CD4-positive, CD25-positive, alpha-beta regulatory T cell (primary cell): Measurements from ENCODE around the gene ARHGEF40. TPM values are rescaled to one million over a fixed set of nuclear protein-coding genes. Genes with fewer than 3 reads are reported as not detected.
A peak's percentile ranks its signal among the peaks of the same experiment; 100 is the strongest.

ENCODE experiments used
- ATAC-seq, 2 donors: fragments of 150-1000 bp; cut with Tn5 transposase; one replicate each; pipeline ENCODE4 v1.10.0; 2021; ENCODE audit warnings: low read depth in 2 of 2, moderate number of reproducible peaks in 2 of 2, moderate library complexity in 1 of 2
- DNase-seq, 3 donors: peaks; one replicate each; pipeline versions ENCODE4 v3.0.0 to v3.0.0-alpha.2; 2012 to 2022; ENCODE audit warnings: mixed read lengths in 1 of 3
- H3K27ac ChIP-seq: one replicate; pipeline ENCODE4 v1.7.0; 2013; ENCODE audit warnings: mild to moderate bottlenecking, low read length; ENCODE audit not compliant: insufficient read depth, poor library complexity, severe bottlenecking
- H3K27me3 ChIP-seq: one replicate; pipeline ENCODE4 v1.7.0; 2013; ENCODE audit warnings: low read length; ENCODE audit not compliant: control insufficient read depth, insufficient read depth
- H3K36me3 ChIP-seq: one replicate; pipeline ENCODE4 v1.7.0; 2013; ENCODE audit warnings: mild to moderate bottlenecking, low read length, moderate library complexity; ENCODE audit not compliant: control insufficient read depth, insufficient read depth
- H3K4me1 ChIP-seq: 2 replicates; pipeline ENCODE4 v1.7.0; 2013; ENCODE audit warnings: mild to moderate bottlenecking, low read length; ENCODE audit not compliant: insufficient read depth, control insufficient read depth, poor library complexity, severe bottlenecking
- H3K4me3 ChIP-seq: one replicate; pipeline ENCODE4 v1.7.0; 2013; ENCODE audit warnings: low read depth, mild to moderate bottlenecking, low read length, moderate library complexity
- H3K9me3 ChIP-seq, 2 experiments: 1 replicate in 1 of 2; 2 replicates in 1 of 2; pipeline ENCODE4 v1.7.0; 2013; ENCODE audit warnings: low read length in 2 of 2, mild to moderate bottlenecking in 1 of 2, moderate library complexity in 1 of 2; ENCODE audit not compliant: control insufficient read depth in 2 of 2
- H3K27ac Mint-ChIP-seq, 3 donors: one replicate each; pipeline ENCODE4 v1.8.0; 2020 to 2022; ENCODE audit warnings: mild to moderate bottlenecking in 3 of 3, mixed read lengths in 3 of 3, moderate library complexity in 2 of 3
- H3K27me3 Mint-ChIP-seq: one replicate; pipeline ENCODE4 v1.8.0; 2022; ENCODE audit warnings: mild to moderate bottlenecking, mixed read lengths
- H3K36me3 Mint-ChIP-seq: one replicate; pipeline ENCODE4 v1.8.0; 2020; ENCODE audit warnings: mixed read lengths
- H3K4me1 Mint-ChIP-seq, 4 donors: one replicate each; pipeline ENCODE4 v1.8.0; 2020 to 2022; ENCODE audit warnings: mixed read lengths in 4 of 4, mild to moderate bottlenecking in 1 of 4
- H3K4me3 Mint-ChIP-seq, 4 donors: one replicate each; pipeline ENCODE4 v1.8.0; 2020 to 2022; ENCODE audit warnings: mild to moderate bottlenecking in 4 of 4, mixed read lengths in 4 of 4, moderate library complexity in 3 of 4
- H3K9me3 Mint-ChIP-seq, 7 donors: one replicate each; pipeline ENCODE4 v1.8.0; 2020 to 2022; ENCODE audit warnings: mixed read lengths in 7 of 7, mild to moderate bottlenecking in 3 of 7, moderate library complexity in 2 of 7
- polyA plus RNA-seq, 4 donors: library from polyadenylated mRNA; unstranded; fragments of 300-500 nt; fragmentation: Illumina TruSeq; gene quantifications; one replicate each; pipeline ENCODE4 v1.2.3, GENCODE V29; 2021
- total RNA-seq: library from RNA; stranded (reverse); gene quantifications from one replicate; pipeline ENCODE4 v1.2.3, GENCODE V29; 2022

Gene ARHGEF40
- total and polyA plus RNA-seq, 5 donors from 2014 or later, result 0.07 to 7.4 (median 0.64) TPM; not detected in 2

GRCh38 chr14:21090194-21090939, 20.3 kb downstream of the ARHGEF40 start:
- Mint-ChIP-seq H3K27ac (peak overlapping the region in 2 of 3 donors; percentile 56 to 95), H3K4me1 (peaks cover 6 to 33% (median 23%) of the 10 kb centered on the region in 4 donors), H3K9me3 (no peaks in the 10 kb centered on the region), H3K27me3 (peaks cover 6% of the 10 kb centered on the region), H3K36me3 (peaks cover 3% of the 10 kb centered on the region), H3K4me3 (no peak overlapping the region)
- no peak for ATAC-seq
- Histone ChIP-seq H3K9me3 (no peaks in the 10 kb centered on the region), H3K27me3 (no peaks in the 10 kb centered on the region), H3K4me1 (peaks cover 22% of the 10 kb centered on the region), H3K4me3 (no peak overlapping the region), H3K36me3 (no peaks in the 10 kb centered on the region), H3K27ac (no peak overlapping the region)
- DNase-seq, result no peak

DNA sequence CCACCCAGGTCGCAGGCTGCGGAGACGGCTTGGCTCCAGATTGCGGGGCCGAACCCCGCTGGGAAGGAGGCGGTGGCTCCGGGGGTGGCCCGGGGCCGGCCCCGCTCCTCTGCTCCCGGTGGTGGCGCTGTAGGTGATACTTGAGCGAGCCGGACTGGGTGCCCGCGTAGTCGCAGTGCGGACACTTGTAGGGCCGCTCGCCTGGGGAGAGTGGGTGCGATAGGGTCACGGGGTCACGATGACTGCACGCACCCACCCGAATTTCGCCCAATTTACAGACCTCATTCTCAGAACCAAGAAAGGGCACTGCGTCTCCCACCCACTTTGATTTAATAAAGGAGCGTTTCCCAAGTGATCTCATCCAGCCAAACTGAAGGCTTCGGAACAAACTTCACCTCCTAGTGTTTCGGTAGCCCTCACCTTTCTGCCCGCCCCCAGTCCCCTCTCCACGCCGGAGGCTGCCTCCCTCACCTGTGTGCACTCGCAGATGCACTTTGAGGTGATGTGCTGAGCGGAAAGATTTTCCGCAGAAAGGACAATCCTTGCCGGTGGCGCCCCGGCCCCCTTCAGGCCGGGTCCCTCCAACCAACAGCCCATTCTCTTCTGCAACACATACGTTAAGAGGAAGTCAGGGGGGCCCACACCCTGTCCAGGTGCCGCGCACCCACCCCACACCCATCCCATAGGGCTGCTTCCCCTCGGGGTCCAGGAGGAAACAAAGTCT, 21.0 kb downstream of the ARHGEF40 start:
- H3K4me3 Mint-ChIP-seq, result no peak overlapping the region
- Histone ChIP-seq H3K36me3 (no peaks in the 10 kb centered on the region), H3K27ac (no peak overlapping the region), H3K4me3 (no peak overlapping the region), H3K4me1 (peaks cover 22% of the 10 kb centered on the region), H3K9me3 (no peaks in the 10 kb centered on the region), H3K27me3 (no peaks in the 10 kb centered on the region)
- H3K27me3 Mint-ChIP-seq, result peaks cover 6% of the 10 kb centered on the region
- ATAC-seq (no peak), DNase-seq (no peak)
- H3K27ac Mint-ChIP-seq, result peak overlapping the region in 1 of 3 donors; percentile 59
- H3K9me3 Mint-ChIP-seq, result no peaks in the 10 kb centered on the region
- H3K36me3 Mint-ChIP-seq, result peaks cover 3% of the 10 kb centered on the region
- H3K4me1 Mint-ChIP-seq, result peaks cover 6 to 33% (median 24%) of the 10 kb centered on the region in 4 donors

DNA sequence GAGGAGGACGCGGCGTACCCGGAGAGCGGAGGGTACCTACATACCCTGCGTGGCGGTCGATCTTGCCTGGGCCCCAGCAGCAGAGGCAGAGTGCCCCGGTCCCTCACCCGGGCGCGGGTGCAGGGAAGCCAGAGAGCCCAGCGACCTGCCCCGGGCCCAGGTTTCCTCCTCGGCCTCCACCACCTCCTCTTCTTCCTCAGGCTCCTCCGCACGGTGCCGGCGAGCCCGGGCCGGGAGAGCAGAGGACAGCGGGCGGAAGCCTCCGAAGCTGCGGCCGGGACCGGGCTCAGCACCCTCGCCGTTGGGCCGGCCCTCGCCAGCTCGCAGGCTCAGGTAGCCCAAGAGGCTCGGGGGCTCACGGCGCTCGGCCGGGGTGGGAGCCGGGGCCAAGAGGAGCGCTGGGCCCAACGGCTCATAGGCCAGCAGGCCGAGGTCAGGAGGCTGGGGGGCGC, 21.7 kb downstream of the ARHGEF40 start:
- Histone ChIP-seq H3K27me3 (no peaks in the 10 kb centered on the region), H3K36me3 (no peaks in the 10 kb centered on the region), H3K27ac (no peak overlapping the region), H3K9me3 (no peaks in the 10 kb centered on the region), H3K4me1 (peaks cover 19% of the 10 kb centered on the region), H3K4me3 (no peak overlapping the region)
- H3K4me3 Mint-ChIP-seq, result no peak overlapping the region
- peaks cover 6% of the 10 kb centered on the region for H3K27me3 Mint-ChIP-seq
- H3K27ac Mint-ChIP-seq, result peak overlapping the region in 1 of 3 donors; percentile 59
- H3K4me1 Mint-ChIP-seq, result peaks cover 0 to 34% (median 22%) of the 10 kb centered on the region in 4 donors
- H3K9me3 Mint-ChIP-seq, result no peaks in the 10 kb centered on the region
- no peak for ATAC-seq
- DNase-seq, result no peak
- H3K36me3 Mint-ChIP-seq, result peaks cover 3% of the 10 kb centered on the region

- H3K9me3 ChIP-seq, result no peaks in the 10 kb centered on the region
- H3K36me3 ChIP-seq, result no peaks in the 10 kb centered on the region
- DNase-seq (peak; percentile 80 to 91 (median 88)), ATAC-seq (peak; percentile 88)
- H3K27me3 ChIP-seq, result no peaks in the 10 kb centered on the region
- Mint-ChIP-seq H3K27ac (peak overlapping the region in 2 of 3 donors; percentile 67 to 88), H3K36me3 (peaks cover 3% of the 10 kb centered on the region), H3K9me3 (no peaks in the 10 kb centered on the region), H3K4me1 (peaks cover 0 to 37% (median 19%) of the 10 kb centered on the region in 4 donors), H3K4me3 (peak overlapping the region in 1 of 4 donors; percentile 7), H3K27me3 (peaks cover 6% of the 10 kb centered on the region)
- no peak overlapping the region for H3K4me3 ChIP-seq
- H3K27ac ChIP-seq, result no peak overlapping the region
- H3K4me1 ChIP-seq, result peaks cover 18% of the 10 kb centered on the region
Measured at GRCh38 chr14:21092273-21093011, 22.3 kb downstream of the ARHGEF40 start.

GRCh38 chr14:21093018-21093417, 22.9 kb downstream of the ARHGEF40 start:
- no peak for ATAC-seq
- Mint-ChIP-seq H3K27ac (peak overlapping the region in 2 of 3 donors; percentile 51 to 67), H3K36me3 (peaks cover 3% of the 10 kb centered on the region)

DNA sequence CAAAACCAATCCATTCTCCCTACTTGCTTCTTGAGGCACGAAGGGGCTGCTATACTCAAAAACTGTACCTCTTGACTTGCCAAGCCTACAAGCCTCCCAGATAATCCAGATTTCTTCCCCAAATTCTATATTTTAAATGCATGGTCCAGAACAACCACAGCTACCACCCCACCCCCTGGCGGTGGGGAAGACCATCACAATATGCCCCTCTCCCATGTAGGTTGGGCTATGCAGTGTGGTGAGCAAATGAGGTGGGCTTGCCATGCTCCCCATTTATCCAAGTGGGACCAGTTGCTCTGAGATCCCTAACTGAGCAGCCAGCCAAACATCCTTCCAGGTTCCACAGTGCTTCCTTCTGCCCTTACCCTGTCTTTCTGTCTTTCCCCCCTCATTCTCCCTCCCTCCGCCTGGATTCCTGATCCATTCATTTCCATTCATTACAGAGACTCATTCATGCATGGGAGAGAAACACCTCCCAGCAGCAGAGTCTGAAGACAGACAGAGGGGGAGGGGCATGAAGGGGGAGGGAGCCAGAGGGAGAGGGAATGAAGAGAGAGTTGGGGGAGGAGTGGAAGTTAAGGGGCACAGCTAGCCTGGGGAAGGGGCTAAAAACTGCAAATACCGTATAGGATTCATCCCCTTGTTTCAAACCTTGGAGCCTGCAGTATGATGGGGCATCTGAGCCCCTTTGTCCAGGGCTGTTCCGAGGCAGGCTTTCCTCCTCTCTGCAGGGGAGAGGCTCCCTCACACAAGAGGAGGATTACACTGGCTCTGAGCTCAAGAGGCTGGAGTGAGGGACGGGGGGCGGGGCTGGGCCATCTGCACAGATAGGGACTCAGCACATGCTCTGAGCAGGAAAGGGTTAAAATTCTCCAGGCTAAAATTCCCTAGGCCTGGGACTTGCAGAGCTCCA, 23.9 kb downstream of the ARHGEF40 start:
- ATAC-seq (no peak), DNase-seq (no peak)
- H3K4me1 ChIP-seq, result peaks cover 19% of the 10 kb centered on the region
- no peaks in the 10 kb centered on the region for H3K36me3 ChIP-seq
- H3K27me3 ChIP-seq, result no peaks in the 10 kb centered on the region
- peak overlapping the region in 1 of 4 donors; percentile 69 for H3K4me3 Mint-ChIP-seq
- H3K27ac Mint-ChIP-seq, result no peak overlapping the region
- peaks cover 3% of the 10 kb centered on the region for H3K36me3 Mint-ChIP-seq
- peaks cover 7% of the 10 kb centered on the region for H3K27me3 Mint-ChIP-seq
- peaks cover 4 to 29% (median 14%) of the 10 kb centered on the region in 4 donors for H3K4me1 Mint-ChIP-seq
- H3K9me3 Mint-ChIP-seq, result peaks cover 0 to 2% (median 0%) of the 10 kb centered on the region in 7 donors
- no peak overlapping the region for H3K4me3 ChIP-seq
- no peak overlapping the region for H3K27ac ChIP-seq
- H3K9me3 ChIP-seq, result no peaks in the 10 kb centered on the region

More at GRCh38 chr14:21093018-21093417, 22.9 kb downstream of the ARHGEF40 start:
- Histone ChIP-seq H3K9me3 (no peaks in the 10 kb centered on the region), H3K36me3 (no peaks in the 10 kb centered on the region), H3K4me1 (peaks cover 16% of the 10 kb centered on the region), H3K27me3 (no peaks in the 10 kb centered on the region), H3K27ac (no peak overlapping the region), H3K4me3 (no peak overlapping the region)
- no peak for DNase-seq
- peak overlapping the region in 1 of 4 donors; percentile 12 for H3K4me3 Mint-ChIP-seq
- H3K9me3 Mint-ChIP-seq, result no peaks in the 10 kb centered on the region
- peaks cover 6% of the 10 kb centered on the region for H3K27me3 Mint-ChIP-seq
- H3K4me1 Mint-ChIP-seq, result peaks cover 0 to 32% (median 14%) of the 10 kb centered on the region in 4 donors
